GM12878 (cell line): ENCODE data around the gene ZNF385C. TPM values are rescaled to one million over a fixed set of nuclear protein-coding genes. Genes with fewer than 3 reads are reported as not detected.
A peak's percentile ranks its signal among the peaks of the same experiment; 100 is the strongest.

Experiments
- E2F8 ChIP-seq: fragments of 450-650 bp; IDR thresholded peaks from 2 replicates; pipeline ENCODE4 v1.6.1; 2018; ENCODE audit warnings: mild to moderate bottlenecking, low read depth, moderate library complexity; ENCODE audit not compliant: partially characterized antibody
- EZH2 ChIP-seq: IDR thresholded peaks from 2 replicates; pipeline ENCODE4 v1.6.1; 2012; ENCODE audit warnings: low read depth, mild to moderate bottlenecking, control low read depth, inconsistent platforms, low read length, borderline replicate concordance; ENCODE audit not compliant: control insufficient read depth
- FOXM1 ChIP-seq: IDR thresholded peaks from 2 replicates; pipeline ENCODE4 v1.6.1; 2012; ENCODE audit warnings: low read depth, mild to moderate bottlenecking, inconsistent platforms, low read length, moderate library complexity
- MTA3 ChIP-seq: IDR thresholded peaks from 2 replicates; pipeline ENCODE4 v1.6.1; 2012; ENCODE audit warnings: low read length, inconsistent platforms, borderline replicate concordance
- SUPT20H ChIP-seq: IDR thresholded peaks from 2 replicates; pipeline ENCODE4 v1.6.1; 2011; ENCODE audit warnings: low read depth, mild to moderate bottlenecking, low read length, moderate library complexity, borderline replicate concordance; ENCODE audit not compliant: control insufficient read depth
- SUZ12 ChIP-seq: fragments of 200-600 bp; sonication (generic); IDR thresholded peaks from one replicate; pipeline ENCODE4 v1.6.1; 2018; ENCODE audit warnings: antibody characterized with exemption, mild to moderate bottlenecking; ENCODE audit not compliant: unreplicated experiment
- TAF1 ChIP-seq: IDR thresholded peaks from 2 replicates; pipeline ENCODE4 v1.6.1; 2011; ENCODE audit warnings: mild to moderate bottlenecking, low read depth, low read length, borderline replicate concordance
- ZNF592 ChIP-seq: fragments of 450-650 bp; IDR thresholded peaks from 2 replicates; pipeline ENCODE4 v1.6.1; 2017; ENCODE audit warnings: mild to moderate bottlenecking, moderate library complexity
- polyA plus RNA-seq, 11 experiments: library from polyadenylated mRNA; depleted of rRNA in 4 of 11; unstranded in 6 of 11; stranded (reverse) in 5 of 11; fragments of >200 nt; fragmentation: Nextera tagmentation in 4 of 11; fragmentation: Illumina TruSeq in 1 of 11; extraction: Ambion mirVana in 4 of 11; extraction: Trizol in 1 of 11; gene quantifications; 1 replicate in 1 of 11; 2 replicates in 10 of 11; pipeline versions ENCODE4 v1.2.1 to v1.2.3, GENCODE V29; 2011 to 2016; ENCODE audit warnings: inconsistent platforms in 2 of 11, missing spikeins in 2 of 11, low read depth in 1 of 11
- total RNA-seq, 4 experiments: library from RNA; depleted of rRNA in 3 of 4; stranded (reverse); fragments of >200 nt in 3 of 4; fragmentation: Illumina TruSeq in 1 of 4; extraction: Trizol in 1 of 4; gene quantifications; 2 replicates each; pipeline versions ENCODE4 v1.2.1 to v1.2.3, GENCODE V29; 2013 to 2021
- TF ChIP-seq, protein P1 (sequence below): fragments of 450-650 bp; formaldehyde crosslinking; IDR thresholded peaks from 2 replicates; pipeline ENCODE4 v1.4.0; 2020; ENCODE audit warnings: mild to moderate bottlenecking, moderate library complexity
- TF ChIP-seq, protein P2 (sequence below): fragments of 450-650 bp; IDR thresholded peaks from 2 replicates; pipeline ENCODE4 v1.6.1; 2017; ENCODE audit warnings: borderline replicate concordance
- TF ChIP-seq, protein P3 (sequence below): fragments of 450-650 bp; IDR thresholded peaks from 2 replicates; pipeline ENCODE4 v1.6.1; 2016; ENCODE audit warnings: mild to moderate bottlenecking

ZNF385C gene
- total and polyA plus RNA-seq, 10 of the 15 experiments (the other 5 are each of a cell fraction or from before 2014, with no cell fraction given): 0.06 to 0.20 (median 0.07) TPM; not detected in 5

DNA sequence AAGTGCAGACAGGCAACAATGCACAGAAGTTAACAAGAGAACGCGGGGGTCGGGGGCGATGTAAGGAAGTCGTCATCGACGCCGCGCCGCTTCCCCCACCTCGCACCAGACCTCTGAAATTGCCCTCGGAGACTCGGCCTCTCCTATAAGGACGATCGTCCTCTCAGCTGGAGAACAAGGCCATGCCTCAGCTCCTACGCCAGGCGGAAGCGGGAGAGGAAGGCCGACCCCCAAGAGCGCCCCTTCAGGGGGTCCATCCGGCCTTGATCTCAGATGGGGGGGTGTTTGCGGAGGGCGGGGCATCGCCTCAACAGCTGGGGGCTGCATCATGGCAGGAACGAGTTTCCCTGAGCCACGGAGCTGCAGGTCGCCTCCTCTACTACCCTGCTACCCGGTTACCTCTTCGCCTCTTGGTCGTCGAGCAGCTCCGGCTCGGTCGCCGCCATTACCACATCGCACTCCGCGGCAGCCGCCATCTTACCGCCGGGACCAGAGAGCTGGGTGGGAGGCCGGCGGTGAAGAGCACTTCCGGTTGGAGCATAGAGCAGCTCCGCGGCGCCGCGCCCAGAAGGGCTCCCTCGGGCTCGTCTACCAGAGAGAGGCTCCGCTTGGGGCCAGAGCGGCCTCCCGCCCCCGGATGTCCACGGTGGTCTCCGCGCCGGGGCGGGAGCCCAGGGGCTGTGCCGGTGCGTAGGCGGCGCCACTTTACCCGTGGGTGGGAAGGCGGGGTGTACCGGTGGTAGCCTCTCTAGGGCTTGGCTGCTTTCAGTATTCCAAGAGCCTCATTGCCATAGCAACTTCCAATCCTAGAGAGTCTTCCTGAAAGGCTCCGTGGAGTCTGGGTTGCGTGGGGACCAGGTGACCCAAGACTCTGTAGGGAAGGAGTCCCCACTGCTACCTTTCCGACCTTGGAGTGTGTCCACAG lies 81.1 kb downstream of the ZNF385C start, which contains the start of gene DNAJC7 (continued):
- no peak for TF ChIP-seq EZH2
- no peak for TF ChIP-seq ZNF592
- 0 out of 2 replicates have a peak, but pooled peaks have one; percentile 20 for TF ChIP-seq MTA3
- TF ChIP-seq SUZ12: no peak
- TF ChIP-seq E2F8: no peak
- peak; percentile 99 for TF ChIP-seq TAF1
- no peak for TF ChIP-seq SUPT20H
- TF ChIP-seq, protein P1, sequence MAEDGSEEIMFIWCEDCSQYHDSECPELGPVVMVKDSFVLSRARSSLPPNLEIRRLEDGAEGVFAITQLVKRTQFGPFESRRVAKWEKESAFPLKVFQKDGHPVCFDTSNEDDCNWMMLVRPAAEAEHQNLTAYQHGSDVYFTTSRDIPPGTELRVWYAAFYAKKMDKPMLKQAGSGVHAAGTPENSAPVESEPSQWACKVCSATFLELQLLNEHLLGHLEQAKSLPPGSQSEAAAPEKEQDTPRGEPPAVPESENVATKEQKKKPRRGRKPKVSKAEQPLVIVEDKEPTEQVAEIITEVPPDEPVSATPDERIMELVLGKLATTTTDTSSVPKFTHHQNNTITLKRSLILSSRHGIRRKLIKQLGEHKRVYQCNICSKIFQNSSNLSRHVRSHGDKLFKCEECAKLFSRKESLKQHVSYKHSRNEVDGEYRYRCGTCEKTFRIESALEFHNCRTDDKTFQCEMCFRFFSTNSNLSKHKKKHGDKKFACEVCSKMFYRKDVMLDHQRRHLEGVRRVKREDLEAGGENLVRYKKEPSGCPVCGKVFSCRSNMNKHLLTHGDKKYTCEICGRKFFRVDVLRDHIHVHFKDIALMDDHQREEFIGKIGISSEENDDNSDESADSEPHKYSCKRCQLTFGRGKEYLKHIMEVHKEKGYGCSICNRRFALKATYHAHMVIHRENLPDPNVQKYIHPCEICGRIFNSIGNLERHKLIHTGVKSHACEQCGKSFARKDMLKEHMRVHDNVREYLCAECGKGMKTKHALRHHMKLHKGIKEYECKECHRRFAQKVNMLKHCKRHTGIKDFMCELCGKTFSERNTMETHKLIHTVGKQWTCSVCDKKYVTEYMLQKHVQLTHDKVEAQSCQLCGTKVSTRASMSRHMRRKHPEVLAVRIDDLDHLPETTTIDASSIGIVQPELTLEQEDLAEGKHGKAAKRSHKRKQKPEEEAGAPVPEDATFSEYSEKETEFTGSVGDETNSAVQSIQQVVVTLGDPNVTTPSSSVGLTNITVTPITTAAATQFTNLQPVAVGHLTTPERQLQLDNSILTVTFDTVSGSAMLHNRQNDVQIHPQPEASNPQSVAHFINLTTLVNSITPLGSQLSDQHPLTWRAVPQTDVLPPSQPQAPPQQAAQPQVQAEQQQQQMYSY (CRISPR knock-in tag): no peak
- no peak for TF ChIP-seq FOXM1
- TF ChIP-seq, protein P2, sequence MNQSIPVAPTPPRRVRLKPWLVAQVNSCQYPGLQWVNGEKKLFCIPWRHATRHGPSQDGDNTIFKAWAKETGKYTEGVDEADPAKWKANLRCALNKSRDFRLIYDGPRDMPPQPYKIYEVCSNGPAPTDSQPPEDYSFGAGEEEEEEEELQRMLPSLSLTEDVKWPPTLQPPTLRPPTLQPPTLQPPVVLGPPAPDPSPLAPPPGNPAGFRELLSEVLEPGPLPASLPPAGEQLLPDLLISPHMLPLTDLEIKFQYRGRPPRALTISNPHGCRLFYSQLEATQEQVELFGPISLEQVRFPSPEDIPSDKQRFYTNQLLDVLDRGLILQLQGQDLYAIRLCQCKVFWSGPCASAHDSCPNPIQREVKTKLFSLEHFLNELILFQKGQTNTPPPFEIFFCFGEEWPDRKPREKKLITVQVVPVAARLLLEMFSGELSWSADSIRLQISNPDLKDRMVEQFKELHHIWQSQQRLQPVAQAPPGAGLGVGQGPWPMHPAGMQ: no peak
- TF ChIP-seq, protein P3, sequence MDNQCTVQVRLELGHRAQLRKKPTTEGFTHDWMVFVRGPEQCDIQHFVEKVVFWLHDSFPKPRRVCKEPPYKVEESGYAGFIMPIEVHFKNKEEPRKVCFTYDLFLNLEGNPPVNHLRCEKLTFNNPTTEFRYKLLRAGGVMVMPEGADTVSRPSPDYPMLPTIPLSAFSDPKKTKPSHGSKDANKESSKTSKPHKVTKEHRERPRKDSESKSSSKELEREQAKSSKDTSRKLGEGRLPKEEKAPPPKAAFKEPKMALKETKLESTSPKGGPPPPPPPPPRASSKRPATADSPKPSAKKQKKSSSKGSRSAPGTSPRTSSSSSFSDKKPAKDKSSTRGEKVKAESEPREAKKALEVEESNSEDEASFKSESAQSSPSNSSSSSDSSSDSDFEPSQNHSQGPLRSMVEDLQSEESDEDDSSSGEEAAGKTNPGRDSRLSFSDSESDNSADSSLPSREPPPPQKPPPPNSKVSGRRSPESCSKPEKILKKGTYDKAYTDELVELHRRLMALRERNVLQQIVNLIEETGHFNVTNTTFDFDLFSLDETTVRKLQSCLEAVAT: peak; percentile 94
